HS-27A (cell line): ENCODE measurements around the gene SYPL2.

Experiments used
- DNase-seq: peaks from one replicate; pipeline ENCODE4 v3.0.0-alpha.2; 2012; ENCODE audit warnings: low read depth, missing footprints

The SYPL2 gene

DNA sequence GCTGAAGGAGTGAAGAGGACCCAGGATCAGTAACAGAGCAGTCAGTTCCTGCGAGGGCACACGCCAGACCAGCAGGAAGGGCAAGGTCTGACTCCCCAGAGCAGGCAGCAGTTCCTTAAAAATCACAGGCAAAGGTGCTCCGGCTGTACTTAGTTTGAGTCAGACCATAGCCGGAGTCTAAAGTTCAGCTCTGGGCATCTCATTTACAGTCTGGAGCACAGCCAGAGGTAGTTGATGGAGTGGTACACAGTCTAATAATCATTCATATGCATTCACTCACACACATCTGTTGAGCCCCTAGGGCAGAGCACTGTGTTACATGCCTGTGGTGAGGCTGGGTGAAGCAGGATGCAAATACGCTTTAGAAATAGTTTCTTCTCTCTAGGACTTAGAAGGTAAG, 50.5 kb downstream of the SYPL2 start:
- DNase-seq: no peak

DNA sequence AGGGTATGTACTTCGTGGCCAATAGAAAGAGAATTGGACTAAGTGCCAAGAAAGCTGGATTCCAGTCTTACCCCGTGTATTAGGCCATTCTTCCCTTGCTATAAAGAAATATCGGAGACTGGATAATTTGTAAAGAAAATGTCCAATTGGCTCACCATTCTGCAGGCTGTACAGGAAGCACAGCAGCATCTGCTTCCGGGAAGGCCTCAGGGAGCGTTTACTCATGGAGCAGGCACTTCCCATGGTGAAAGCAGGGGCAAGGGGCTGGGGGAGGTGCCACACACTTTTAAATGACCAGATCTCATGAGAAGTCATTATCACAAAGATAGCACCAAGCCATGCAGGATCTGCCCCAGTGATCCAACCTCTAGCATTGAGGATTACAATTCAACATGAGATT, 51.0 kb downstream of the SYPL2 start:
- DNase-seq: no peak

DNA sequence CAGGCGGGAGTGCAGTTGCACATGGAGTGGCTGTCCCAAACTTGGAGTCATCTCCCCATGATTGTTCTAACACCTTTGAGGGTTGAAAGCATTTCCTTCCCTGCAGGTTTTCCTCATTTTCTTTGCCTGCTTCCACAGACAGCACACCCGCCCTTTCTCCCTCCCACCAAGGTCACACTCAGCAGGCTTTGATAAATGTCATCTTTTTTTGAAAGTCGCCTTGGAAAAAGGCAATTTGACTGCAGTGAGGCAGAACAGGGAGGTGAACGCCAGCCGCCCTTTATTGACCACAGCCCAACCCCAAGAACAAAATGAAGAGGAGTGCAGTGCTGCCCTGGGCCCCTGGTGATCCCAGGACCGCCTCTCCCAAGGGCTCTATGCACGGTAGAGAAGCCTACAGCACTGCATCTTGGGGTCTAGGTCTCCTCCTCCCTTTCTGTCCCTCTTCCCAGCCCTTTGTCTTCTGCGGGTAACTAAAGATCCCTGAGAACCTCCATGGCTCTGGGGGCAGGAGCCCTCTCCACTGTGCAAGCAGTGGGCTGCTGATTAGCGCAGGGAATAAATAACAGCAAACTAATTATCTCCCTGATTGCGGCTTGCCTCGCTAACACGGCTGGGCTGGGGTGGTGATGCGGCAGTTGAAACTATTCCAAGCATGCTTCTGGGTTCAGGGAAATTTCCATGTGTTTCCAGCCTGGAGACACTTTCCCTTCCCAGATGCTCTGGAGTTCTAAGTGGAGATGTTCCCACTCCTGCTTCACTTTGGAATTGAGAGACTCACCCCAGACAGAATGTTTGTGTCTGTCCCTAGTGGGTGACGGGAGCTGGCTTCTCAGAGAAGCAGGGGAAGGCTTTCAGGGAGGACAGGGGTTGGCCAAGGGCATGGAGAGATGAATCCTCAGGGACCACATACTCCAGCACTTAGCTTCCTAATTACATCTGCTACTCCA, 54.9 kb downstream of the SYPL2 start:
- no peak for DNase-seq

DNA sequence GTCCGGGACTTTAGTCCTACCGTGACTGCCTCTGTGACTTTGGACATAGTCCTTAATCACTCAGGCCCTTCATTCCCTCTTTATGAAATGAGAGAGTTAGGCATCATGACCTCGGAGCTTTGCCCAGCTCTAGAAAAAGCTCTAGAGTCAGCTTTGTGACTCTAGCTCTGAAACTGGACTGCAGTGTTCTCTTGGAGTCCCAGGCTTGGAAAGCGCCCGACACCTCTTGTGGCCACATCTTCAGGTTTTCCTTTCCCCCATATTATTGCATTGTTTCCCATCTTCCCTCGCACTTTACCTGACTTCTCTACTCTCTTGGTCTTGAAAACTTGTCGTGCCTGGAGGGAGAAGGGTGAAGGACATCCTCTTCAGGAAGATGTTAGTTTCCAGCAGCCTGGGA, 55.7 kb downstream of the SYPL2 start:
- no peak for DNase-seq

DNA sequence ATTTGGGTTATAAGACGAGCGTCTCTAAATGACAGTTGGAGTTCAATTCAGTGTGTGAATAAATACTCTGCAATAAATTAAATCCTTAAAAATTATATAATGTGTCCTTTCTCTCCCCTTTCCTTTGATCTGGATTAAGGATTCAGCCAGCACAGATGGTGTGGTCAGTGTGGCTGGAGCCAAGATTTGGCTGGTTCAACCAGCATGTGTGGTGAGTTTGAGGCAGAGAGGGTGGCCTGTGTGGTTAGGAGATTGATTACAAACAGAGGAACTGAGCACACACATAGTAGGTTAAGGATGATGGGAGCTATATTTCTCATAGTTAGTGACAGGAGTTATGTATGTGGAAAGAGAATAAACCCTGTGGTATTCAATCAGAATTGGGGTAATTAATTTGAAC, 57.4 kb downstream of the SYPL2 start:
- no peak for DNase-seq

DNA sequence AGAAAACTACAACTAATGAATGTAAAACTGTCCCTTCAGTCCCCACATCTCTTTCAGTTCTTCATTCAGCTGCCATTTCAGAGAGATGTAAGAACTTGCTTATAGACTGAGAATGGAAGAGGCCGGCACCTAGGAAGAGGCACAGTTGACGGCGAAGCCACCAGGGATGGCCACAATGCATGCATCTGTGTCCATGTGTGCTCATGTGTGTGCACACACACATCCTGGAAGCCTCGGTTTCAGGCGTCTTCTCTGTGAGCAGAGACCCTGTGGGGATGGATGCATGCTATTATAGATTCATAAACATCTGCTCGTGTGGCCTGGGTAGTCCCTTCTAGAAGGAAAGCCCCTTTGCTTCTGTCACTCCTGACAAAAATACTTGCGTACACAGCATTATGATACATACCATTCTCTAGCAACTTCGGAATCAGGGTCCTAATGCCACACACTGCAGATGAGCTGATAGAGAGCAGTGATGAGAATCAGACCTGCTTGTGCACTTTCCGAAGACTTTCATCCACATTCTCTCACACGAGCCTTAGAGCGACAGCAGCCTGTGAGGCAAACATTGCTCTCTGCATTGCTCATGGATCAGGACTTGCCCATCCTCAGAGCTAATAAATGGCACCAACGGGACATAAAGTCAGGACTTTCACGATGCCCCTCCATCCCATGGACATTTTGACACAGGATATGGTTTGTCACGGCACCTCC, 60.9 kb downstream of the SYPL2 start:
- DNase-seq: no peak

DNA sequence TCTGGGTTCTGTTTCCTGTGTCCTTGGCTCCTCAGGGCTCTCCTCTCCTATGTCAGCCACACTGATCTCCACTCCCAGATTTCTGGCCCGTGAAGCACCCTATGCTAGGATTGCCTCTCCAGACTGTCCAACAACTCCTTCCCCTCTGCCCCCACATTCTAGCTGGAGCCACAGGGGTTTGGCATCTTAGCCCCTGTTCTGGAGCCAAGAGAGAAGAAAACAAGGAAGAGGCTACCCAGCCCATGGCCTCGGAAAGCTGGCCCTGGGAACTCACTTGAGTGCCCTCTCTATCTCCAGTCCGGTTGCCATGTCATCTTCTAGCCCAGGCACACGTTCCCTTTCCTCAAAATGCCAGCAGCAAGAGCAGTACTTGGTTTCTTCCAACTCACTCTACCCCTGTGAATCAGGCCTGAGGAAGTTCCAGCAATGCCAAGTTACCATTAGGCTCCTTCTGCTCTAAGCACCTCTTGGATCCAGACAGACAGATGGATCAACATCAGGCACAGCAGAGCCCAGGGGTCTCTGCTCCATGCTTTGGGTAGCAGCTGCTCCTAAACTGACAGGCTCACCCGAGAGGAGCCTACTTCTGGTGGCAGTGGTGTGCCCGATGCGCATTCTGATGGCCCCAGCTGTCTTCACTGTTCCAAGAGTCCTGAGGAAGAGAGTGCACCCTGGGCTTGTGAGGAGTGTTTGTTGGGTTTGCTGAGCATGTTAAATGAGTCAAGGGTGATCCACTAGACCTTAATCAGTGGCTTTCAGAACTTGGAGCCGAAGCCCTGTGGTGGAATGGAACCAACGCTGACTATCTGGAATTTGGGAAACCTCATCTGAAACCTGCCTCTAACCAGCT, 61.7 kb downstream of the SYPL2 start:
- no peak for DNase-seq

DNA sequence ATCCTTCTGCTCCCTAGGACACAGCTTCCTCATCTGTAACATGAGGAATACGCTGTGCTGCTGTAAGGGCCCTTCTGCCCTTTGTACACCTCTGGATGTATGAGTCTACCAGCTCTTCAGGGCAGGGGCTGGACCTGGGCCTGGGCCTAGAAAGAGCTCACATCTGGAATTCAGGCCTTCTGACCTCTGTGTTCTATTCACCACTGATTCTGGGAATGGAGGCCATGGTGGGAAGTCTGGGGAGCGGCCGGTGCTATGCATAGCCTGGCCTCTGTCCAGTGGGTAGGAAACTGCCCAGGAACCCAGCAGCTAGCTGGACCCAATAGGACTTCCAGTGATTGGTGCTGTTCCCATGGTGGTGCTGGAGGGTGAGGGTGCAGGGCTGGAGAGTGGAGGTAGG, 62.4 kb downstream of the SYPL2 start:
- DNase-seq: no peak

DNA sequence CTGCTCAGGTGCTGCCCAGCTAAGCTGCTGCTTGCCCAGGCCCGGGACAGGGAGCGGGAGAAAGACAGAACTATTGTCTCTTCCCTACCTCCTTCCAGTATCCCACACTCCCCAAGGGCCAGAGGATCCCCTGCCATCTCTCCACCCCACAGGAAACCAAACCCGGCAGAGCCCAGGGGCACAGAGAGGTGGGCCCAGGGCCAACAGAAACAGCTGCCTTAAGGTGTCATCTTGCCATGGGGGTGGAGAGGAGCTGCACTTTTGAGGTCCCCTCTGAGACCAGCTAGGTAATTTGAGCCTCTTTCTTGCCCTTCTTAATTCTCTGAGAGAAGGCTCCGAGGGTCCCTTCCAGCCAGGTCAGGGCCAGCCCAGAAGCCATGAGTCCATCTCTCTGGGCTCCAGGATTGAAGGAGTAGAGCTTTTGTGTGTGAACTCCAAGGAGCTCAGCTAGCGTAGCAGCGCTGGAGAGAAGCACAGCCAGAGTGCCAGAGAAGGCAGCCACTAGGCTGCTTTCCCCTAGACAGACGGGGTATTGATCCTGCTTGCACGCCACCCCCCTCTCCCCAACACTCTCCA, 63.6 kb downstream of the SYPL2 start:
- no peak for DNase-seq

DNA sequence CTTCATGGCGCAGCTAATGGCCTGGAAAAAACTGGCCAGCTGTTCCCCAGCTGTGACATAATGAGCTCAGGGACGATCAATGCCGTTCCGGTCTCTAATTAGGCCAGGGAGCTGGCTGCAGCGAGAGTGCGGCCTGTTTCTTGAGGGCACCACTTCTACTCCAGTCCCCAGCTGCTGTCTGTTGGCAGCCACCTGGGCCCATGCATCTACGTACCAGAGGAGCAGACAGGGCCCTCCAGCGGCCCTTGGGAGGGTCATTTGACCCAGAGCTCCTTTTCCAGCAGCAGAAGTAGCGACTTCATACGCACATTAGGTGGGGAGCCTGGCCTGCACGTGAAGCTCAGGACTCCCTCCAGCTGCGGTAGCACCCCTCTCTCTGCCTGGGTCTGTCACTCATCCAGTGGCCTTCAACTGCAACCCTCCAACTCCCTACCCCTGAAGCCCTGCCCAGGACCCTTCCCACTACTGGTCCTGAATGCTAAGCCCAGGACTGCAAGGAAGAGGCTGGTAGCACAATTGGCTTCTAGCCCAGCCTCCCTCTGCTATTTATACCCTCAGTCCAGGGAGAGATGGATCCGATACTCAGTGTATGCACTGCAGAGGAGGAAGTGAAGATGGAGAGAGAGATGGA, 64.2 kb downstream of the SYPL2 start:
- no peak for DNase-seq

DNA sequence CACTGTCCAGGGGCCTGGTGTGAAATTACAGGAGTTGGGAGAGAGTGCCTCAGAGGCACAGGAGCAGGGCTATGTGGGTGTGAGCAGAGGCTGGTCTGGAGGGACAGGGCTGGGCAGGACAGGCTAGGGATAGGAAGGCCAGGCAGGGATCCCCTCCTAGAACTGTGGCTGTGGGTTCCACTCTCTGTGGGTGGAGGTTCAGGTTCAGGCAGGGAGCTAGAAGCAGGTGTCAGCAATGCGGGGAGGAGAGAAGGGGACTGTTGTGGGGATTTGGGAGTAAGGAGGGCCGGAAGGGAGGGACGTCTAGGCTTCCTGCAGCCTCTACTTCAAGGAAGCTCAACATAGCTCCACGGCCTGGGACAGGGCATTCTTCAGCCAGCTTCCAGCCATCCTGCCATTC, 65.0 kb downstream of the SYPL2 start:
- DNase-seq: no peak
